Prostate gland (tissue), 2 donors: ENCODE results near the gene MB21D2.

ENCODE experiments used
- CTCF ChIP-seq, 4 experiments: fragments of 200-600 bp in 2 of 4; fragments of 450-650 bp in 2 of 4; sonication (generic) in 2 of 4; IDR thresholded peaks; 1 replicate in 3 of 4; 2 replicates in 1 of 4; pipeline ENCODE4 v1.5.1; 2016 to 2019; ENCODE audit warnings: antibody characterized with exemption in 4 of 4, mild to moderate bottlenecking in 2 of 4, moderate library complexity in 2 of 4
- POLR2A ChIP-seq: fragments of 450-650 bp; IDR thresholded peaks from one replicate; pipeline ENCODE4 v1.6.1; 2016; ENCODE audit warnings: antibody characterized with exemption, mild to moderate bottlenecking
- POLR2AphosphoS5 ChIP-seq: sonication (generic); formaldehyde crosslinking; IDR thresholded peaks from one replicate; pipeline ENCODE4 v1.6.1; 2017; ENCODE audit warnings: antibody characterized with exemption

- TF ChIP-seq CTCF (IDR thresholded peaks at IDR 0.05) (no peak), POLR2A (no peak), POLR2AphosphoS5 (no peak)
Measured at GRCh38 chr3:192897005-192897404, 20.7 kb downstream of the MB21D2 start.
